ENCODE measurements around the gene ZNF101.
"Not testable (repeated sequence)": the region's sequence is repeated elsewhere in the genome, so short reads cannot be mapped to it uniquely, and the experiment has no call there.

Gene ZNF101

GRCh38 chr19:19696386-19696785 is 27.7 kb downstream of the ZNF101 start:
- no peak for DNase-seq (ENCODE audit: low read depth)
- no peak overlapping the region for H3K4me3 ChIP-seq (ENCODE audit: control insufficient read depth, low read depth, low read length)
- TF ChIP-seq CTCF (conservative IDR thresholded peaks at IDR 0.05; ENCODE audit: control insufficient read depth, insufficient read depth, low read depth, low read length), result no peak

GRCh38 chr19:19697589-19697988 is 28.9 kb downstream of the ZNF101 start:
- no peak for DNase-seq (ENCODE audit: low read depth)
- no peak for TF ChIP-seq CTCF (conservative IDR thresholded peaks at IDR 0.05; ENCODE audit: control insufficient read depth, insufficient read depth, low read depth, low read length)
- no peak overlapping the region for H3K4me3 ChIP-seq (ENCODE audit: control insufficient read depth, low read depth, low read length)

GRCh38 chr19:19700493-19700892 is 31.9 kb downstream of the ZNF101 start:
- not testable (repeated sequence) for DNase-seq (ENCODE audit: low read depth); H3K4me3 ChIP-seq (ENCODE audit: control insufficient read depth, low read depth, low read length)

- no peak for DNase-seq (ENCODE audit: low read depth)
- TF ChIP-seq CTCF (conservative IDR thresholded peaks at IDR 0.05; ENCODE audit: control insufficient read depth, insufficient read depth, low read depth, low read length), result no peak
- no peak overlapping the region for H3K4me3 ChIP-seq (ENCODE audit: control insufficient read depth, low read depth, low read length)
Observed at GRCh38 chr19:19704836-19705235, 36.2 kb downstream of the ZNF101 start.

GRCh38 chr19:19710506-19710905 is 41.9 kb downstream of the ZNF101 start:
- no peak overlapping the region for H3K4me3 ChIP-seq (ENCODE audit: control insufficient read depth, low read depth, low read length)
- DNase-seq (ENCODE audit: low read depth), result no peak
- TF ChIP-seq CTCF (conservative IDR thresholded peaks at IDR 0.05; ENCODE audit: control insufficient read depth, insufficient read depth, low read depth, low read length), result no peak

- TF ChIP-seq CTCF (conservative IDR thresholded peaks at IDR 0.05; ENCODE audit: control insufficient read depth, insufficient read depth, low read depth, low read length), result no peak
- DNase-seq (ENCODE audit: low read depth), result no peak
- H3K4me3 ChIP-seq (ENCODE audit: control insufficient read depth, low read depth, low read length), result no peak overlapping the region
Observed at GRCh38 chr19:19711306-19711933, 42.8 kb downstream of the ZNF101 start.

- no peak overlapping the region for H3K4me3 ChIP-seq (ENCODE audit: control insufficient read depth, low read depth, low read length)
- no peak for TF ChIP-seq CTCF (conservative IDR thresholded peaks at IDR 0.05; ENCODE audit: control insufficient read depth, insufficient read depth, low read depth, low read length)
- DNase-seq (ENCODE audit: low read depth), result peak; percentile 7
Observed at GRCh38 chr19:19711934-19712828, 43.5 kb downstream of the ZNF101 start.

Data from fibroblast of mammary gland (primary cell).